MM.1S (cell line): ENCODE measurements around the gene FAM83E.

Source experiments
- DNase-seq: peaks from one replicate; pipeline ENCODE4 v3.0.0-alpha.2; 2015
- H2AFZ ChIP-seq: fragments of 300-600 bp; sonication (generic); 2 replicates; pipeline ENCODE4 v1.6.0; 2016; ENCODE audit warnings: antibody characterized with exemption, low read length
- H3F3A ChIP-seq: fragments of 300-600 bp; sonication (generic); 2 replicates; pipeline ENCODE4 v1.6.1; 2016; ENCODE audit warnings: mild to moderate bottlenecking, antibody characterized with exemption, low read length, moderate library complexity, mixed read lengths; ENCODE audit not compliant: insufficient read depth
- H3K27ac ChIP-seq: fragments of 300-600 bp; sonication (generic); 2 replicates; pipeline ENCODE4 v1.5.1; 2016; ENCODE audit warnings: mild to moderate bottlenecking, low read length
- H3K27me3 ChIP-seq: fragments of 300-600 bp; sonication (generic); replicated peaks from 2 replicates; pipeline ENCODE4 v1.6.0; 2016; ENCODE audit warnings: low read length; ENCODE audit not compliant: insufficient read depth
- H3K36me3 ChIP-seq: fragments of 300-600 bp; sonication (generic); replicated peaks from 2 replicates; pipeline ENCODE4 v1.6.1; 2016; ENCODE audit warnings: mild to moderate bottlenecking, low read length, mixed read lengths; ENCODE audit not compliant: insufficient read depth
- H3K4me1 ChIP-seq: fragments of 300-600 bp; sonication (generic); 2 replicates; pipeline ENCODE4 v1.6.1; 2016; ENCODE audit warnings: low read length, mixed read lengths
- H3K4me2 ChIP-seq: fragments of 300-600 bp; sonication (generic); 2 replicates; pipeline ENCODE4 v1.6.0; 2016; ENCODE audit warnings: low read depth, low read length
- H3K4me3 ChIP-seq: fragments of 300-600 bp; sonication (generic); 2 replicates; pipeline ENCODE4 v1.5.1; 2016; ENCODE audit warnings: low read length, mixed read lengths
- H3K79me2 ChIP-seq: fragments of 300-600 bp; sonication (generic); 2 replicates; pipeline ENCODE4 v1.6.1; 2016; ENCODE audit warnings: mixed run types, low read length, mixed read lengths
- H3K9ac ChIP-seq: fragments of 300-600 bp; sonication (generic); 2 replicates; pipeline ENCODE4 v1.6.1; 2016; ENCODE audit warnings: low read length, mixed read lengths
- H3K9me2 ChIP-seq: fragments of 300-600 bp; sonication (generic); replicated peaks from 2 replicates; pipeline ENCODE4 v1.6.1; 2016; ENCODE audit warnings: mild to moderate bottlenecking, low read length, mixed read lengths; ENCODE audit not compliant: insufficient read depth
- H3K9me3 ChIP-seq: fragments of 300-600 bp; sonication (generic); replicated peaks from 2 replicates; pipeline ENCODE4 v1.6.1; 2016; ENCODE audit warnings: mild to moderate bottlenecking, low read length, mixed read lengths; ENCODE audit not compliant: insufficient read depth
- H4K20me1 ChIP-seq: fragments of 300-600 bp; sonication (generic); 2 replicates; pipeline ENCODE4 v1.6.1; 2016; ENCODE audit warnings: mild to moderate bottlenecking, low read length, moderate library complexity, mixed read lengths; ENCODE audit not compliant: insufficient read depth
- EZH2 ChIP-seq: fragments of 300-600 bp; sonication (generic); optimal IDR thresholded peaks from 2 replicates; pipeline ENCODE3; 2017; ENCODE audit warnings: low read depth, mild to moderate bottlenecking, antibody characterized with exemption, low read length, mixed read lengths
- EZH2phosphoT487 ChIP-seq: fragments of 300-600 bp; sonication (generic); IDR thresholded peaks from 2 replicates; pipeline ENCODE4 v1.6.1; 2018; ENCODE audit warnings: antibody characterized with exemption, low read length
- TF ChIP-seq, protein P1 (sequence below): fragments of 300-600 bp; sonication (generic); IDR thresholded peaks from 2 replicates; pipeline ENCODE4 v1.5.1; 2016; ENCODE audit warnings: antibody characterized with exemption, low read length, mixed read lengths

The FAM83E gene

GRCh38 chr19:48630296-48631063, 15.6 kb upstream of the FAM83E start:
- Histone ChIP-seq H3F3A (peaks cover 25% of the 10 kb centered on the region), H3K27ac (no peak overlapping the region), H3K9me3 (no peaks in the 10 kb centered on the region), H3K4me2 (no peak overlapping the region), H3K27me3 (no peaks in the 10 kb centered on the region), H4K20me1 (no peaks in the 10 kb centered on the region), H3K4me3 (no peak overlapping the region), H2AFZ (no peak overlapping the region), H3K36me3 (no peaks in the 10 kb centered on the region), H3K9me2 (no peaks in the 10 kb centered on the region), H3K4me1 (peaks cover 26% of the 10 kb centered on the region), H3K9ac (no peak overlapping the region), H3K79me2 (0 out of 2 replicates have a peak, but pooled peaks cover under 1% of the 10 kb centered on the region)
- DNase-seq = no peak
- TF ChIP-seq EZH2phosphoT487 (no peak), EZH2 (no peak)
- TF ChIP-seq, protein P1, sequence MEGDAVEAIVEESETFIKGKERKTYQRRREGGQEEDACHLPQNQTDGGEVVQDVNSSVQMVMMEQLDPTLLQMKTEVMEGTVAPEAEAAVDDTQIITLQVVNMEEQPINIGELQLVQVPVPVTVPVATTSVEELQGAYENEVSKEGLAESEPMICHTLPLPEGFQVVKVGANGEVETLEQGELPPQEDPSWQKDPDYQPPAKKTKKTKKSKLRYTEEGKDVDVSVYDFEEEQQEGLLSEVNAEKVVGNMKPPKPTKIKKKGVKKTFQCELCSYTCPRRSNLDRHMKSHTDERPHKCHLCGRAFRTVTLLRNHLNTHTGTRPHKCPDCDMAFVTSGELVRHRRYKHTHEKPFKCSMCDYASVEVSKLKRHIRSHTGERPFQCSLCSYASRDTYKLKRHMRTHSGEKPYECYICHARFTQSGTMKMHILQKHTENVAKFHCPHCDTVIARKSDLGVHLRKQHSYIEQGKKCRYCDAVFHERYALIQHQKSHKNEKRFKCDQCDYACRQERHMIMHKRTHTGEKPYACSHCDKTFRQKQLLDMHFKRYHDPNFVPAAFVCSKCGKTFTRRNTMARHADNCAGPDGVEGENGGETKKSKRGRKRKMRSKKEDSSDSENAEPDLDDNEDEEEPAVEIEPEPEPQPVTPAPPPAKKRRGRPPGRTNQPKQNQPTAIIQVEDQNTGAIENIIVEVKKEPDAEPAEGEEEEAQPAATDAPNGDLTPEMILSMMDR = no peak

DNA sequence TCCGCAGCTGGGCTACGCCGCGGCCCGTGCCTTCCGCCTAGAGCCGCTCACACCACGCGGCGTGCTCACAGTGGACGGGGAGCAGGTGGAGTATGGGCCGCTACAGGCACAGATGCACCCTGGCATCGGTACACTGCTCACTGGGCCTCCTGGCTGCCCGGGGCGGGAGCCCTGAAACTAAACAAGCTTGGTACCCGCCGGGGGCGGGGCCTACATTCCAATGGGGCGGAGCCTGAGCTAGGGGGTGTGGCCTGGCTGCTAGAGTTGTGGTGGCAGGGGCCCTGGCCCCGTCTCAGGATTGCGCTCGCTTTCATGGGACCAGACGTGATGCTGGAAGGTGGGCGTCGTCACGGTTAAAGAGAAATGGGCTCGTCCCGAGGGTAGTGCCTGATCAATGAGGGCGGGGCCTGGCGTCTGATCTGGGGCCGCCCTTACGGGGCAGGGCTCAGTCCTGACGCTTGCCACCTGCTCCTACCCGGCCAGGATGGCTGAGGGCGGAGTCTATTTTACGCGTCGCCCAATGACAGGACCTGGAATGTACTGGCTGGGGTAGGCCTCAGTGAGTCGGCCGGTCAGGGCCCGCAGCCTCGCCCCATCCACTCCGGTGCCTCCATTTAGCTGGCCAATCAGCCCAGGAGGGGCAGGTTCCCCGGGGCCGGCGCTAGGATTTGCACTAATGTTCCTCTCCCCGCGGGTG, 14.9 kb upstream of the FAM83E start:
- Histone ChIP-seq H3K9me2 (no peaks in the 10 kb centered on the region), H3K79me2 (peaks cover 8% of the 10 kb centered on the region), H2AFZ (no peak overlapping the region), H3K9ac (no peak overlapping the region), H3K27me3 (no peaks in the 10 kb centered on the region), H3K27ac (no peak overlapping the region), H3K36me3 (no peaks in the 10 kb centered on the region), H4K20me1 (no peaks in the 10 kb centered on the region), H3F3A (peaks cover 20% of the 10 kb centered on the region), H3K4me2 (no peak overlapping the region), H3K4me1 (peaks cover 21% of the 10 kb centered on the region), H3K4me3 (no peak overlapping the region), H3K9me3 (no peaks in the 10 kb centered on the region)
- no peak for DNase-seq
- no peak for TF ChIP-seq EZH2
- TF ChIP-seq, protein P1 = no peak
- TF ChIP-seq EZH2phosphoT487 = no peak

GRCh38 chr19:48629297-48629598, 14.4 kb upstream of the FAM83E start:
- no peak overlapping the region for H3K27ac ChIP-seq
- H3K9me2 ChIP-seq = no peaks in the 10 kb centered on the region
- peaks cover 19% of the 10 kb centered on the region for H3K4me1 ChIP-seq
- no peak overlapping the region for H3K4me2 ChIP-seq
- DNase-seq = no peak
- no peak overlapping the region for H3K4me3 ChIP-seq
- no peak overlapping the region for H2AFZ ChIP-seq
- peaks cover 18% of the 10 kb centered on the region; the same call in 1 of the 2 replicates for H3F3A ChIP-seq
- no peak for TF ChIP-seq EZH2
- no peak for TF ChIP-seq EZH2phosphoT487
- H3K79me2 ChIP-seq = peaks cover 13% of the 10 kb centered on the region
- H3K9me3 ChIP-seq = no peaks in the 10 kb centered on the region
- no peaks in the 10 kb centered on the region for H3K27me3 ChIP-seq
- no peaks in the 10 kb centered on the region for H4K20me1 ChIP-seq
- no peak overlapping the region for H3K9ac ChIP-seq
- no peaks in the 10 kb centered on the region for H3K36me3 ChIP-seq
